HepG2 (cell line): ENCODE results near the gene SERP1. TPM values are rescaled to one million over a fixed set of nuclear protein-coding genes. Genes with fewer than 3 reads are reported as not detected.

Source experiments
- ATAC-seq: fragments of 200-7000 bp; cut with Tn5 transposase; 3 replicates; pipeline ENCODE4 v1.9.1; 2020; ENCODE audit warnings: mild to moderate bottlenecking, moderate library complexity
- BruUV-seq: library from RNA; stranded (reverse); fragments of 400-500 nt; replicated peaks from 2 replicates; lab custom pipeline; 2021; lab: Mats Ljungman, UMichigan
- CTCF ChIA-PET: fragments of 300-600 bp; formaldehyde crosslinking; extraction: SDS; loops from one replicate; lab custom pipeline; 2021; ENCODE audit warnings: low total read pairs, inconsistent platforms, low intra/inter-chr PET ratio; lab: Yijun Ruan, JAX
- POLR2A ChIA-PET: fragments of 350-600 bp; sonication (Branson Sonifier 250); formaldehyde crosslinking; loops from one replicate; lab custom pipeline; 2020; ENCODE audit warnings: antibody characterized with exemption, inconsistent platforms; lab: Yijun Ruan, JAX
- DNase-seq: peaks from one replicate; pipeline ENCODE4 v3.0.0-alpha.2; 2015; ENCODE audit warnings: low spot score
- FAIRE-seq: peaks from 3 replicates; lab custom pipeline; 2011; peaks lifted over from hg19 to GRCh38; lab: Jason Lieb, UNC
- H2AFZ ChIP-seq: one replicate; pipeline ENCODE4 v1.6.1; 2011; ENCODE audit warnings: low read length, inconsistent platforms
- H3K27ac ChIP-seq: fragments of 300-600 bp; 3 replicates; pipeline ENCODE4 v1.8.0; 2011; ENCODE audit warnings: mixed run types, mild to moderate bottlenecking, mixed read lengths, low read length, inconsistent platforms; ENCODE audit not compliant: insufficient read depth; ENCODE audit errors: extremely low read length
- H3K27me3 ChIP-seq, 2 experiments: fragments of 200-600 bp in 1 of 2; 2 replicates in 1 of 2; 3 replicates in 1 of 2; pipeline versions ENCODE4 v1.6.0 to v1.8.0; 2011; ENCODE audit warnings: low read length in 2 of 2, mild to moderate bottlenecking in 2 of 2, moderate library complexity in 2 of 2, inconsistent platforms in 1 of 2; ENCODE audit not compliant: insufficient read depth in 2 of 2, control insufficient read depth in 1 of 2
- H3K36me3 ChIP-seq, 2 experiments: fragments of 200-600 bp in 1 of 2; replicated peaks in 1 of 2; 2 replicates in 1 of 2; 3 replicates in 1 of 2; pipeline versions ENCODE4 v1.5.1 to v1.8.0; 2011; ENCODE audit warnings: low read length in 2 of 2, inconsistent platforms in 1 of 2; ENCODE audit not compliant: insufficient read depth in 2 of 2, control insufficient read depth in 1 of 2
- H3K4me1 ChIP-seq: 2 replicates; pipeline ENCODE4 v1.5.1; 2012; ENCODE audit warnings: low read length, inconsistent platforms; ENCODE audit not compliant: insufficient read depth
- H3K4me2 ChIP-seq: 2 replicates; pipeline ENCODE4 v1.6.0; 2011; ENCODE audit warnings: low read depth, low read length, inconsistent platforms
- H3K4me3 ChIP-seq, 3 experiments: fragments of 200-600 bp in 1 of 3; sonication (generic), shearing (Covaris generic) in 1 of 3; replicated peaks in 1 of 3; 2 replicates each; pipeline ENCODE4 v1.5.1; 2011 to 2016; ENCODE audit warnings: low read length in 3 of 3, inconsistent platforms in 2 of 3, low read depth in 2 of 3, mild to moderate bottlenecking in 2 of 3, control low read depth in 1 of 3, mixed read lengths in 1 of 3; ENCODE audit not compliant: insufficient read depth in 1 of 3
- H3K79me2 ChIP-seq: one replicate; pipeline ENCODE4 v1.6.1; 2011; ENCODE audit warnings: low read length, inconsistent platforms; ENCODE audit not compliant: insufficient read depth
- H3K9ac ChIP-seq: 2 replicates; pipeline ENCODE4 v1.6.0; 2011; ENCODE audit warnings: mild to moderate bottlenecking, low read depth, low read length, inconsistent platforms; ENCODE audit not compliant: insufficient read depth
- H3K9me3 ChIP-seq: 2 replicates; pipeline ENCODE4 v1.5.1; 2012; ENCODE audit warnings: mild to moderate bottlenecking, low read length
- H4K20me1 ChIP-seq: 2 replicates; pipeline ENCODE4 v1.6.0; 2011; ENCODE audit warnings: inconsistent platforms, mild to moderate bottlenecking, low read length, moderate library complexity; ENCODE audit not compliant: insufficient read depth
- LBX2 ChIP-seq: sonication (generic); formaldehyde crosslinking; IDR thresholded peaks from 2 replicates; pipeline ENCODE4 v1.5.0; 2020; ENCODE audit warnings: missing genetic modification reagents, mild to moderate bottlenecking, borderline replicate concordance
- MAFK ChIP-seq, 2 experiments: IDR thresholded peaks in 1 of 2; conservative IDR thresholded peaks in 1 of 2; 2 replicates each; pipeline ENCODE4 v1.6.1; 2011; ENCODE audit warnings: improper control_type of control experiment in 2 of 2, low read length in 2 of 2
- MXI1 ChIP-seq: IDR thresholded peaks from 3 replicates; pipeline ENCODE4 v1.6.1; 2012; ENCODE audit warnings: low read depth, low read length, inconsistent platforms, borderline replicate concordance
- ZMAT5 ChIP-seq: sonication (generic); formaldehyde crosslinking; IDR thresholded peaks from 2 replicates; pipeline ENCODE4 v1.5.0; 2020; ENCODE audit warnings: mild to moderate bottlenecking, low read depth, missing genetic modification reagents, borderline replicate concordance
- ZNF430 ChIP-seq: sonication (generic); formaldehyde crosslinking; IDR thresholded peaks from 2 replicates; pipeline ENCODE4 v1.9.0; 2021; ENCODE audit warnings: mild to moderate bottlenecking, missing genetic modification reagents
- ZNF580 ChIP-seq: IDR thresholded peaks from 2 replicates; pipeline ENCODE4 v1.6.1; 2016; ENCODE audit warnings: low read depth, borderline replicate concordance
- ZNF674 ChIP-seq: sonication (generic); formaldehyde crosslinking; IDR thresholded peaks from 2 replicates; pipeline ENCODE4 v1.5.0; 2020; ENCODE audit warnings: low read depth, mild to moderate bottlenecking, missing genetic modification reagents
- WGBS: methylation state at CpG from one replicate; pipeline ENCODE4 v1.1.6; 2017; ENCODE audit warnings: low lambda C conversion rate; 5-methylcytosine and 5-hydroxymethylcytosine counted together
- in situ Hi-C: cut with HindIII; loops from 2 replicates; pipeline ENCODE4 v1.10.0; 2017; ENCODE audit warnings: low pct_unique_long_range_greater_than_20kb; ENCODE audit not compliant: extremely low pct_ligation_motif_present
- intact Hi-C: fragments of 100-400 bp; cut with micrococcal nuclease; formaldehyde crosslinking; loops from one replicate; pipeline ENCODE4 v1.10.0; 2022; ENCODE audit not compliant: unreplicated experiment
- polyA plus RNA-seq, 8 experiments: library from polyadenylated mRNA; depleted of rRNA in 3 of 8; stranded (reverse) in 7 of 8; unstranded in 1 of 8; fragments of >200 nt; fragmentation: Illumina TruSeq in 4 of 8; extraction: Trizol in 4 of 8; gene quantifications; 2 replicates each; pipeline versions ENCODE4 v1.2.1 to v1.2.3, GENCODE V29; 2011 to 2016; ENCODE audit warnings: low read depth in 4 of 8, missing spikeins in 1 of 8, mixed read lengths in 1 of 8; ENCODE audit not compliant: insufficient read depth in 1 of 8
- total RNA-seq, 5 experiments: library from RNA; depleted of rRNA; stranded (reverse); fragments of >200 nt; fragmentation: Illumina TruSeq; extraction: Trizol; gene quantifications; 2 replicates each; pipeline ENCODE4 v1.2.3, GENCODE V29; 2016; ENCODE audit warnings: low read depth in 1 of 5

SERP1 gene
- total and polyA plus RNA-seq, 2 of the 13 experiments (the other 11 are each of a cell fraction or from before 2014, with no cell fraction given), result 61.2 to 95.0 TPM

- H4K20me1 ChIP-seq, result no peaks in the 10 kb centered on the region
- FAIRE-seq, result no peak
- CTCF ChIA-PET, result no interaction called here
These were observed 35.0 kb downstream of the SERP1 start for GRCh38 chr3:150511122-150511821.

More at GRCh38 chr3:150511122-150511821, 35.0 kb downstream of the SERP1 start:
- ATAC-seq (no peak), DNase-seq (no peak)
- intact Hi-C loops (no loop called here), in situ Hi-C loops (no loop called here)
- H2AFZ ChIP-seq, result no peak overlapping the region
- 0 out of 5 replicates have a peak, but pooled peaks cover 0 to 3% of the 10 kb centered on the region in 2 experiments for H3K27me3 ChIP-seq
- TF ChIP-seq ZNF430 (no peak), MAFK (conservative IDR thresholded peaks at IDR 0.05 in 1 of 2, IDR thresholded peaks at IDR 0.05 in 1 of 2; ENCODE audit: low read length in 2 of 2) (no peak), ZMAT5 (CRISPR knock-in tag) (no peak), ZNF674 (no peak), ZNF580 (no peak), MXI1 (no peak), LBX2 (CRISPR knock-in tag) (no peak)
- no peaks in the 10 kb centered on the region for H3K36me3 ChIP-seq
- WGBS, result 13% methylated on average over 4 of the region's 4 CpGs
- POLR2A ChIA-PET, result no interaction called here
- no peak overlapping the region for H3K4me3 ChIP-seq
- H3K4me2 ChIP-seq, result no peak overlapping the region
- H3K9me3 ChIP-seq, result no peaks in the 10 kb centered on the region
- no TSS peak for BruUV-seq
- no peaks in the 10 kb centered on the region for H3K4me1 ChIP-seq
- no peaks in the 10 kb centered on the region for H3K79me2 ChIP-seq
- no peak overlapping the region for H3K27ac ChIP-seq
- no peak overlapping the region for H3K9ac ChIP-seq
